ENCODE data around the gene IMMP2L.

Gene IMMP2L

GRCh38 chr7:111541067-111541466, 21.2 kb downstream of the IMMP2L start:
- no peak overlapping the region for H3K27ac ChIP-seq
- TF ChIP-seq CTCF (conservative IDR thresholded peaks at IDR 0.05) = no peak

GRCh38 chr7:111540199-111540815, 22.0 kb downstream of the IMMP2L start:
- no peak overlapping the region for H3K27ac ChIP-seq
- no peak for TF ChIP-seq CTCF (conservative IDR thresholded peaks at IDR 0.05)

GRCh38 chr7:111537134-111537533, 25.2 kb downstream of the IMMP2L start:
- no peak for TF ChIP-seq CTCF (conservative IDR thresholded peaks at IDR 0.05)

GRCh38 chr7:111535142-111535870, 27.0 kb downstream of the IMMP2L start:
- no peak overlapping the region for H3K27ac ChIP-seq
- TF ChIP-seq CTCF (conservative IDR thresholded peaks at IDR 0.05) = no peak

More at GRCh38 chr7:111537134-111537533, 25.2 kb downstream of the IMMP2L start:
- no peak overlapping the region for H3K27ac ChIP-seq

- peak overlapping the region; percentile 96; the same call in 1 of the 2 replicates for H3K27ac ChIP-seq
- no peak for TF ChIP-seq CTCF (conservative IDR thresholded peaks at IDR 0.05)
These were observed 29.7 kb downstream of the IMMP2L start for GRCh38 chr7:111532625-111533024.

- TF ChIP-seq CTCF (conservative IDR thresholded peaks at IDR 0.05) = no peak
- H3K27ac ChIP-seq = peak overlapping the region; percentile 96
These were observed 30.3 kb downstream of the IMMP2L start for GRCh38 chr7:111531993-111532392.

- peak overlapping the region; percentile 96 for H3K27ac ChIP-seq
- TF ChIP-seq CTCF (conservative IDR thresholded peaks at IDR 0.05) = no peak
These were observed 32.0 kb downstream of the IMMP2L start for GRCh38 chr7:111530356-111530668.
